ENCODE data around the gene HERC6.

The HERC6 gene

GRCh38 chr4:88457307-88458103, 78.9 kb downstream of the HERC6 start:
- peak overlapping the region; percentile 48 to 59 for H3K4me3 ChIP-seq (replicated peaks in 1 of 2; ENCODE audit: low read depth in 2 of 2, low read length in 2 of 2)
- TF ChIP-seq, protein P1, sequence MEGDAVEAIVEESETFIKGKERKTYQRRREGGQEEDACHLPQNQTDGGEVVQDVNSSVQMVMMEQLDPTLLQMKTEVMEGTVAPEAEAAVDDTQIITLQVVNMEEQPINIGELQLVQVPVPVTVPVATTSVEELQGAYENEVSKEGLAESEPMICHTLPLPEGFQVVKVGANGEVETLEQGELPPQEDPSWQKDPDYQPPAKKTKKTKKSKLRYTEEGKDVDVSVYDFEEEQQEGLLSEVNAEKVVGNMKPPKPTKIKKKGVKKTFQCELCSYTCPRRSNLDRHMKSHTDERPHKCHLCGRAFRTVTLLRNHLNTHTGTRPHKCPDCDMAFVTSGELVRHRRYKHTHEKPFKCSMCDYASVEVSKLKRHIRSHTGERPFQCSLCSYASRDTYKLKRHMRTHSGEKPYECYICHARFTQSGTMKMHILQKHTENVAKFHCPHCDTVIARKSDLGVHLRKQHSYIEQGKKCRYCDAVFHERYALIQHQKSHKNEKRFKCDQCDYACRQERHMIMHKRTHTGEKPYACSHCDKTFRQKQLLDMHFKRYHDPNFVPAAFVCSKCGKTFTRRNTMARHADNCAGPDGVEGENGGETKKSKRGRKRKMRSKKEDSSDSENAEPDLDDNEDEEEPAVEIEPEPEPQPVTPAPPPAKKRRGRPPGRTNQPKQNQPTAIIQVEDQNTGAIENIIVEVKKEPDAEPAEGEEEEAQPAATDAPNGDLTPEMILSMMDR (IDR thresholded peaks at IDR 0.05; ENCODE audit: low read depth, low read length), result no peak
- peak; percentile 9 to 14 for DNase-seq (ENCODE audit: low read depth in 2 of 2)

GRCh38 chr4:88458104-88458740, 79.6 kb downstream of the HERC6 start:
- no peak for DNase-seq (ENCODE audit: low read depth in 2 of 2)
- TF ChIP-seq, protein P1 (IDR thresholded peaks at IDR 0.05; ENCODE audit: low read depth, low read length), result no peak
- no peak overlapping the region for H3K4me3 ChIP-seq (replicated peaks in 1 of 2; ENCODE audit: low read depth in 2 of 2, low read length in 2 of 2)

- no peak for DNase-seq (ENCODE audit: low read depth in 2 of 2)
- TF ChIP-seq, protein P1 (IDR thresholded peaks at IDR 0.05; ENCODE audit: low read depth, low read length), result no peak
- no peak overlapping the region for H3K4me3 ChIP-seq (replicated peaks in 1 of 2; ENCODE audit: low read depth in 2 of 2, low read length in 2 of 2)
These were observed 87.1 kb downstream of the HERC6 start for GRCh38 chr4:88465653-88466192.

- H3K4me3 ChIP-seq (replicated peaks in 1 of 2; ENCODE audit: low read depth in 2 of 2, low read length in 2 of 2), result no peak overlapping the region
- DNase-seq (ENCODE audit: low read depth in 2 of 2), result no peak
- TF ChIP-seq, protein P1 (IDR thresholded peaks at IDR 0.05; ENCODE audit: low read depth, low read length), result no peak
These were observed 88.7 kb downstream of the HERC6 start for GRCh38 chr4:88467392-88467791.

GRCh38 chr4:88477229-88477860, 98.7 kb downstream of the HERC6 start:
- TF ChIP-seq, protein P1 (IDR thresholded peaks at IDR 0.05; ENCODE audit: low read depth, low read length), result no peak

DNA sequence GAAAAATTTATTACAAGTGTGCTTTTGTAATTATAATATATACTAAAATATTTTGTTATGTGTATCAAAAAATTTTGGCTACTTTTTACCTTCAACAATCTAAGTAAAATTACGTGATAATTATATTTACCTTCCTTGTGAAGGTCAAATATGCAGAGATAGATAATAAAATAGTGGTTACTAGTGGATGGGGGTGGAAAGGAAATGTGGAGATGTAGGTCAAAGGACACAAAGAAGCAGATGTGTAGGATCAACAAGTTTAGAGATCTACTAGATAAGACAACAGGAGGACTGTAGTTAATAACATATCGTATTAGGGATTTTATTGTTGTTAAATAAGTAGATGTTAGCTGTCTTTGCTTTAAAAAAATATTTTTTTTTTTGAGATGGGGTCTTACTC, 99.6 kb downstream of the HERC6 start:
- TF ChIP-seq, protein P1 (IDR thresholded peaks at IDR 0.05; ENCODE audit: low read depth, low read length), result no peak

More at GRCh38 chr4:88477229-88477860, 98.7 kb downstream of the HERC6 start:
- no peak overlapping the region for H3K4me3 ChIP-seq (replicated peaks in 1 of 2; ENCODE audit: low read depth in 2 of 2, low read length in 2 of 2)
- no peak for DNase-seq (ENCODE audit: low read depth in 2 of 2)

More for the DNA sequence above, 99.6 kb downstream of the HERC6 start:
- no peak overlapping the region for H3K4me3 ChIP-seq (replicated peaks in 1 of 2; ENCODE audit: low read depth in 2 of 2, low read length in 2 of 2)
- DNase-seq (ENCODE audit: low read depth in 2 of 2), result no peak

All from cardiac fibroblast (primary cell).